ENCODE results near the gene RNASE8.

DNA sequence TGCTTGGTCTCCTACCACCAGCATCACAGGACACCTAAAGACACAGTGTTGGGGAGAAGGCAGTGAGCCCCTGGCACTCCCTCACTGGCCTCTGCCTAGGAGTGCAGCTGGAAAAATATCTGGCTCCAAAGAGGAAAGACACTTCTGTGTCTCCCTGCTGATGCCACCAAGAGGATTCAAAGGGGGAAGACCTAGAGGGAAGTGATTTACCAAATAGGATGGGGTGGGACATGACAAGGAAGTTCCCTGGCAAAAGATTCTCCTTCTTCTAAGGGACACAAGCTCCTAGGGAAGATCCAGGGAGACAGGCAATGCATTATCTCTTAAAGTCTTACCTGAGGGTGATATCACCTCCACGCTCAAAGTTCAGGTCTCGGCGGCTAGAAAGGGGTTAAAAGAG is 38.8 kb upstream of the RNASE8 start:
- TF ChIP-seq, protein P1, sequence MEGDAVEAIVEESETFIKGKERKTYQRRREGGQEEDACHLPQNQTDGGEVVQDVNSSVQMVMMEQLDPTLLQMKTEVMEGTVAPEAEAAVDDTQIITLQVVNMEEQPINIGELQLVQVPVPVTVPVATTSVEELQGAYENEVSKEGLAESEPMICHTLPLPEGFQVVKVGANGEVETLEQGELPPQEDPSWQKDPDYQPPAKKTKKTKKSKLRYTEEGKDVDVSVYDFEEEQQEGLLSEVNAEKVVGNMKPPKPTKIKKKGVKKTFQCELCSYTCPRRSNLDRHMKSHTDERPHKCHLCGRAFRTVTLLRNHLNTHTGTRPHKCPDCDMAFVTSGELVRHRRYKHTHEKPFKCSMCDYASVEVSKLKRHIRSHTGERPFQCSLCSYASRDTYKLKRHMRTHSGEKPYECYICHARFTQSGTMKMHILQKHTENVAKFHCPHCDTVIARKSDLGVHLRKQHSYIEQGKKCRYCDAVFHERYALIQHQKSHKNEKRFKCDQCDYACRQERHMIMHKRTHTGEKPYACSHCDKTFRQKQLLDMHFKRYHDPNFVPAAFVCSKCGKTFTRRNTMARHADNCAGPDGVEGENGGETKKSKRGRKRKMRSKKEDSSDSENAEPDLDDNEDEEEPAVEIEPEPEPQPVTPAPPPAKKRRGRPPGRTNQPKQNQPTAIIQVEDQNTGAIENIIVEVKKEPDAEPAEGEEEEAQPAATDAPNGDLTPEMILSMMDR (conservative IDR thresholded peaks at IDR 0.05; ENCODE audit: low read depth, low read length), result no peak
- TF ChIP-seq POLR2A (IDR thresholded peaks at IDR 0.05; ENCODE audit: low read depth, low read length) (no peak), RAD21 (IDR thresholded peaks at IDR 0.05; ENCODE audit: low read length) (no peak), MXI1 (IDR thresholded peaks at IDR 0.05; ENCODE audit: borderline replicate concordance, low read depth, low read length) (no peak), CHD1 (IDR thresholded peaks at IDR 0.05; ENCODE audit: low read depth, low read length) (no peak), MAFK (IDR thresholded peaks at IDR 0.05; ENCODE audit: low read depth, low read length) (no peak), NFE2L2 (IDR thresholded peaks at IDR 0.05; ENCODE audit: low read depth, low read length) (no peak)
- TF ChIP-seq, protein P2, sequence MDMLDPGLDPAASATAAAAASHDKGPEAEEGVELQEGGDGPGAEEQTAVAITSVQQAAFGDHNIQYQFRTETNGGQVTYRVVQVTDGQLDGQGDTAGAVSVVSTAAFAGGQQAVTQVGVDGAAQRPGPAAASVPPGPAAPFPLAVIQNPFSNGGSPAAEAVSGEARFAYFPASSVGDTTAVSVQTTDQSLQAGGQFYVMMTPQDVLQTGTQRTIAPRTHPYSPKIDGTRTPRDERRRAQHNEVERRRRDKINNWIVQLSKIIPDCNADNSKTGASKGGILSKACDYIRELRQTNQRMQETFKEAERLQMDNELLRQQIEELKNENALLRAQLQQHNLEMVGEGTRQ (IDR thresholded peaks at IDR 0.05; ENCODE audit: low read depth, low read length), result no peak
- TF ChIP-seq, protein P3, sequence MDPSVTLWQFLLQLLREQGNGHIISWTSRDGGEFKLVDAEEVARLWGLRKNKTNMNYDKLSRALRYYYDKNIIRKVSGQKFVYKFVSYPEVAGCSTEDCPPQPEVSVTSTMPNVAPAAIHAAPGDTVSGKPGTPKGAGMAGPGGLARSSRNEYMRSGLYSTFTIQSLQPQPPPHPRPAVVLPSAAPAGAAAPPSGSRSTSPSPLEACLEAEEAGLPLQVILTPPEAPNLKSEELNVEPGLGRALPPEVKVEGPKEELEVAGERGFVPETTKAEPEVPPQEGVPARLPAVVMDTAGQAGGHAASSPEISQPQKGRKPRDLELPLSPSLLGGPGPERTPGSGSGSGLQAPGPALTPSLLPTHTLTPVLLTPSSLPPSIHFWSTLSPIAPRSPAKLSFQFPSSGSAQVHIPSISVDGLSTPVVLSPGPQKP (IDR thresholded peaks at IDR 0.05; ENCODE audit: borderline replicate concordance, low read depth, low read length), result no peak
